GM21360 (cell line): ENCODE measurements around the gene SLC7A4.

Experiments
- ATAC-seq: cut with Tn5 transposase; IDR thresholded peaks from one replicate; pipeline ENCODE4 v1.9.1; 2021; ENCODE audit warnings: mild to moderate bottlenecking, moderate library complexity; ENCODE audit not compliant: unreplicated experiment

Gene SLC7A4

GRCh38 chr22:21000207-21000986 is 32.0 kb downstream of the SLC7A4 start:
- no peak for ATAC-seq

GRCh38 chr22:20999350-21000206 is 32.8 kb downstream of the SLC7A4 start:
- no peak for ATAC-seq

- ATAC-seq, result no peak
These were observed 33.7 kb downstream of the SLC7A4 start for GRCh38 chr22:20998411-20999336.

GRCh38 chr22:20997536-20998257 is 34.7 kb downstream of the SLC7A4 start:
- ATAC-seq, result no peak

- ATAC-seq, result no peak
These were observed 35.5 kb downstream of the SLC7A4 start for GRCh38 chr22:20996598-20997535.

- no peak for ATAC-seq
These were observed 36.3 kb downstream of the SLC7A4 start for GRCh38 chr22:20996031-20996410.

- no peak for ATAC-seq
These were observed 36.9 kb downstream of the SLC7A4 start for GRCh38 chr22:20995329-20996030.

GRCh38 chr22:20994902-20995241 is 37.5 kb downstream of the SLC7A4 start:
- ATAC-seq, result no peak

GRCh38 chr22:20994128-20994901 is 38.0 kb downstream of the SLC7A4 start:
- no peak for ATAC-seq

GRCh38 chr22:20993304-20994127 is 38.8 kb downstream of the SLC7A4 start:
- ATAC-seq, result no peak

GRCh38 chr22:20992456-20993303 is 39.7 kb downstream of the SLC7A4 start:
- no peak for ATAC-seq

- ATAC-seq, result no peak
These were observed 40.3 kb downstream of the SLC7A4 start for GRCh38 chr22:20992056-20992442.

GRCh38 chr22:20991252-20992055 is 40.9 kb downstream of the SLC7A4 start:
- ATAC-seq, result no peak

- ATAC-seq, result no peak
These were observed 41.9 kb downstream of the SLC7A4 start for GRCh38 chr22:20990184-20991180.
